GM12878 (cell line): ENCODE results near the gene ELN. TPM values are rescaled to one million over a fixed set of nuclear protein-coding genes. Genes with fewer than 3 reads are reported as not detected.

Experiments
- ATAC-seq: fragments of 200-7000 bp; cut with Tn5 transposase; 3 replicates; pipeline ENCODE4 v1.9.1; 2020; ENCODE audit warnings: mild to moderate bottlenecking, moderate library complexity
- BruUV-seq: library from RNA; stranded (reverse); fragments of 400-500 nt; replicated peaks from 2 replicates; lab custom pipeline; 2021; lab: Mats Ljungman, UMichigan
- CTCF ChIA-PET: fragments of 300-600 bp; sonication (Branson Sonifier 250); formaldehyde crosslinking; extraction: SDS; loops from one replicate; lab custom pipeline; 2021; ENCODE audit warnings: inconsistent platforms; lab: Yijun Ruan, JAX
- POLR2A ChIA-PET: fragments of 350-600 bp; formaldehyde crosslinking; extraction: SDS; loops from one replicate; lab custom pipeline; 2021; ENCODE audit warnings: inconsistent platforms; lab: Charles Lee
- RAD21 ChIA-PET: fragments of 300-600 bp; sonication (Branson Sonifier 250); formaldehyde crosslinking; loops from one replicate; lab custom pipeline; 2023; ENCODE audit warnings: antibody characterized with exemption; ENCODE audit not compliant: unreplicated experiment; lab: Charles Lee
- SMC1A ChIA-PET: fragments of 300-600 bp; sonication (Branson Sonifier 250); formaldehyde crosslinking; loops from one replicate; lab custom pipeline; 2023; ENCODE audit not compliant: unreplicated experiment, uncharacterized antibody; lab: Charles Lee
- DNase-seq: peaks from one replicate; pipeline ENCODE4 v3.0.0-alpha.2; 2011; ENCODE audit warnings: low read depth, low spot score
- FAIRE-seq: peaks from 3 replicates; lab custom pipeline; 2011; peaks lifted over from hg19 to GRCh38; lab: Jason Lieb, UNC
- H2AFZ ChIP-seq: 2 replicates; pipeline ENCODE4 v1.6.0; 2011; ENCODE audit warnings: low read depth, low read length, control low read depth; ENCODE audit not compliant: control insufficient read depth
- H3K27ac ChIP-seq: 2 replicates; pipeline ENCODE4 v1.5.1; 2011; ENCODE audit warnings: control low read depth; ENCODE audit not compliant: control insufficient read depth, insufficient read depth
- H3K27me3 ChIP-seq, 2 experiments: replicated peaks in 1 of 2; 2 replicates each; pipeline versions ENCODE4 v1.6.0 to v1.6.1; 2011; ENCODE audit warnings: low read length in 1 of 2; ENCODE audit not compliant: control insufficient read depth in 2 of 2, insufficient read depth in 2 of 2
- H3K36me3 ChIP-seq, 2 experiments: 2 replicates each; pipeline ENCODE4 v1.5.1; 2011; ENCODE audit warnings: low read length in 1 of 2; ENCODE audit not compliant: control insufficient read depth in 2 of 2, insufficient read depth in 2 of 2
- H3K4me1 ChIP-seq: 2 replicates; pipeline ENCODE4 v1.6.1; 2011; ENCODE audit warnings: mild to moderate bottlenecking, low read length, moderate library complexity, mixed read lengths; ENCODE audit not compliant: control insufficient read depth, insufficient read depth
- H3K4me2 ChIP-seq: 2 replicates; pipeline ENCODE4 v1.6.0; 2011; ENCODE audit warnings: control low read depth; ENCODE audit not compliant: control insufficient read depth, insufficient read depth
- H3K4me3 ChIP-seq: fragments of 200-600 bp; sonication (generic); 2 replicates; pipeline ENCODE4 v1.5.1; 2016
- H3K79me2 ChIP-seq: 2 replicates; pipeline ENCODE4 v1.6.0; 2011; ENCODE audit warnings: low read length; ENCODE audit not compliant: control insufficient read depth, insufficient read depth
- H3K9ac ChIP-seq: 2 replicates; pipeline ENCODE4 v1.8.0; 2011; ENCODE audit warnings: low read length, control low read depth, mixed read lengths; ENCODE audit not compliant: control insufficient read depth, insufficient read depth
- H3K9me3 ChIP-seq: replicated peaks from 3 replicates; pipeline ENCODE4 v1.5.1; 2011; ENCODE audit warnings: mild to moderate bottlenecking, low read length; ENCODE audit not compliant: control insufficient read depth, insufficient read depth
- H4K20me1 ChIP-seq: 2 replicates; pipeline ENCODE4 v1.6.0; 2011; ENCODE audit not compliant: control insufficient read depth, insufficient read depth
- CBX3 ChIP-seq: fragments of 200-600 bp; sonication (generic); IDR thresholded peaks from 2 replicates; pipeline ENCODE4 v1.6.1; 2016; ENCODE audit warnings: low read depth, borderline replicate concordance
- FOS ChIP-seq: IDR thresholded peaks from 3 replicates; pipeline ENCODE4 v1.6.1; 2011; ENCODE audit warnings: borderline replicate concordance; ENCODE audit not compliant: insufficient read length; ENCODE audit errors: extremely low read depth
- IKZF2 ChIP-seq, 2 experiments: fragments of 450-650 bp; IDR thresholded peaks; 2 replicates each; pipeline ENCODE4 v1.6.1; 2017; ENCODE audit warnings: mild to moderate bottlenecking in 2 of 2, moderate library complexity in 2 of 2
- MEF2A ChIP-seq: IDR thresholded peaks from 2 replicates; pipeline ENCODE4 v1.6.1; 2011; ENCODE audit warnings: low read depth, mild to moderate bottlenecking, low read length, moderate library complexity; ENCODE audit not compliant: insufficient read depth
- MYB ChIP-seq: fragments of 150-350 bp; IDR thresholded peaks from 2 replicates; pipeline ENCODE4 v1.6.1; 2014; ENCODE audit warnings: mild to moderate bottlenecking, low read depth, low read length, borderline replicate concordance
- NFIC ChIP-seq: IDR thresholded peaks from 2 replicates; pipeline ENCODE4 v1.6.1; 2012; ENCODE audit warnings: low read depth, mild to moderate bottlenecking, inconsistent platforms, low read length, moderate library complexity
- NR2C1 ChIP-seq: fragments of 450-650 bp; IDR thresholded peaks from 2 replicates; pipeline ENCODE4 v1.6.1; 2017; ENCODE audit warnings: antibody characterized with exemption, mild to moderate bottlenecking, moderate library complexity
- NRF1 ChIP-seq: conservative IDR thresholded peaks from 2 replicates; pipeline ENCODE4 v1.6.1; 2011; ENCODE audit warnings: mild to moderate bottlenecking, low read depth, low read length, improper control_type of control experiment
- POLR2AphosphoS5 ChIP-seq: IDR thresholded peaks from 2 replicates; pipeline ENCODE4 v1.6.1; 2011; ENCODE audit warnings: mild to moderate bottlenecking, low read length, inconsistent platforms
- SIX5 ChIP-seq: IDR thresholded peaks from 2 replicates; pipeline ENCODE4 v1.6.1; 2011; ENCODE audit warnings: mild to moderate bottlenecking, low read depth, low read length, moderate library complexity; ENCODE audit not compliant: severe bottlenecking
- SREBF2 ChIP-seq: IDR thresholded peaks from 2 replicates; pipeline ENCODE4 v1.6.1; 2012; ENCODE audit warnings: mild to moderate bottlenecking, low read length
- ZZZ3 ChIP-seq: IDR thresholded peaks from 2 replicates; pipeline ENCODE4 v1.6.1; 2011; ENCODE audit warnings: low read depth; ENCODE audit not compliant: control insufficient read depth, insufficient read length
- WGBS: methylation state at CpG from one replicate; pipeline ENCODE4 v1.1.6; 2016; ENCODE audit warnings: low lambda C conversion rate; ENCODE audit not compliant: insufficient replicate concordance, insufficient coverage; ENCODE audit errors: missing lambda C conversion rate; 5-methylcytosine and 5-hydroxymethylcytosine counted together
- in situ Hi-C: fragments of 300-500 bp; cut with MboI; formaldehyde crosslinking; loops from 9 replicates; pipeline ENCODE4 v1.14.3; 2018; ENCODE audit warnings: mixed read lengths
- intact Hi-C: fragments of 100-400 bp; cut with micrococcal nuclease; formaldehyde crosslinking; loops from one replicate; pipeline ENCODE4 v1.14.2; 2022; ENCODE audit not compliant: unreplicated experiment
- polyA plus RNA-seq, 11 experiments: library from polyadenylated mRNA; depleted of rRNA in 4 of 11; unstranded in 6 of 11; stranded (reverse) in 5 of 11; fragments of >200 nt; fragmentation: Nextera tagmentation in 4 of 11; fragmentation: Illumina TruSeq in 1 of 11; extraction: Ambion mirVana in 4 of 11; extraction: Trizol in 1 of 11; gene quantifications; 1 replicate in 1 of 11; 2 replicates in 10 of 11; pipeline versions ENCODE4 v1.2.1 to v1.2.3, GENCODE V29; 2011 to 2016; ENCODE audit warnings: inconsistent platforms in 2 of 11, missing spikeins in 2 of 11, low read depth in 1 of 11
- total RNA-seq, 4 experiments: library from RNA; depleted of rRNA in 3 of 4; stranded (reverse); fragments of >200 nt in 3 of 4; fragmentation: Illumina TruSeq in 1 of 4; extraction: Trizol in 1 of 4; gene quantifications; 2 replicates each; pipeline versions ENCODE4 v1.2.1 to v1.2.3, GENCODE V29; 2013 to 2021
- TF ChIP-seq, protein P1 (sequence below): fragments of 450-650 bp; IDR thresholded peaks from 2 replicates; pipeline ENCODE4 v1.6.1; 2016; ENCODE audit warnings: mild to moderate bottlenecking
- TF ChIP-seq, protein P2 (sequence below): fragments of 450-650 bp; IDR thresholded peaks from 2 replicates; pipeline ENCODE4 v1.6.1; 2018; ENCODE audit warnings: borderline replicate concordance, mild to moderate bottlenecking; ENCODE audit not compliant: partially characterized antibody

The ELN gene
- total and polyA plus RNA-seq, 10 of the 15 experiments (the other 5 are each of a cell fraction or from before 2014, with no cell fraction given), result 0.08 to 0.27 (median 0.23) TPM; not detected in 7

DNA sequence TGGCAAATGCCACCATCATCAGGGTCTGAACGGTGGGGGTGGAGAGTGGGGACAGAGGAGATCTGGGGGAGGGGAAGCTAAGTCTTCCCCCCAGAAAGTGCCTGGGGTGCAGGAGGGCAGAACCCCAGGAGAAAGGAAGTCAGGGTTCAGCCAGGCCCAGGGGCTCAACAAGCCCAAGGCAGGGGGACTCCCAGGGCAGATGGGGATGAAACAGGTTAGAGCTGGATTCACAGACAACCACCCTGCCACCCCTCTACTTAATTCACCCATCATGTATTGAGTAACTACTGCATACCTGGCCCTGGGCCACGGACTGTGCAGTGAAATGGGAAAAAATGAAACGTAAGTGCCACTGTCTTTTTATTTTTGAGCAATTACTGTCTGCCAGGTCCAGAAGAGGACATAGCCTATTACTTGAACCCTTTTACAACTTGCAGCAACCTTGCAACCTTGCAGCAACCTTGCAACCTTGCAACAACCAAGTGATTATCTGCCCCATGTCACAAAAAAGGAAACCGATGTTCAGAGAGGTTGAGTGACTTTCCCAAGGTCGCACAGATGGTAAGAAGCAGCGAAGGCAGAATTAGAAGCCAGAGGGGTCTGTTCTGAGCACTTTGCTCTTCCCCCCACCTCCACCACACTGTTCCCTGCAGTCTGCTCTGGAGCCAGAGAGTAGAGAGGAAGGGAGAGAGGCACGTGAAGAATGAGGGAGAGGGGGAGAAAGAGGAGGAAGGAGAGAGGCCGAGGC, 4.8 kb downstream of the ELN start (continued):
- TF ChIP-seq ZZZ3 (no peak), CBX3 (no peak), FOS (no peak), SIX5 (no peak), NRF1 (no peak)

DNA sequence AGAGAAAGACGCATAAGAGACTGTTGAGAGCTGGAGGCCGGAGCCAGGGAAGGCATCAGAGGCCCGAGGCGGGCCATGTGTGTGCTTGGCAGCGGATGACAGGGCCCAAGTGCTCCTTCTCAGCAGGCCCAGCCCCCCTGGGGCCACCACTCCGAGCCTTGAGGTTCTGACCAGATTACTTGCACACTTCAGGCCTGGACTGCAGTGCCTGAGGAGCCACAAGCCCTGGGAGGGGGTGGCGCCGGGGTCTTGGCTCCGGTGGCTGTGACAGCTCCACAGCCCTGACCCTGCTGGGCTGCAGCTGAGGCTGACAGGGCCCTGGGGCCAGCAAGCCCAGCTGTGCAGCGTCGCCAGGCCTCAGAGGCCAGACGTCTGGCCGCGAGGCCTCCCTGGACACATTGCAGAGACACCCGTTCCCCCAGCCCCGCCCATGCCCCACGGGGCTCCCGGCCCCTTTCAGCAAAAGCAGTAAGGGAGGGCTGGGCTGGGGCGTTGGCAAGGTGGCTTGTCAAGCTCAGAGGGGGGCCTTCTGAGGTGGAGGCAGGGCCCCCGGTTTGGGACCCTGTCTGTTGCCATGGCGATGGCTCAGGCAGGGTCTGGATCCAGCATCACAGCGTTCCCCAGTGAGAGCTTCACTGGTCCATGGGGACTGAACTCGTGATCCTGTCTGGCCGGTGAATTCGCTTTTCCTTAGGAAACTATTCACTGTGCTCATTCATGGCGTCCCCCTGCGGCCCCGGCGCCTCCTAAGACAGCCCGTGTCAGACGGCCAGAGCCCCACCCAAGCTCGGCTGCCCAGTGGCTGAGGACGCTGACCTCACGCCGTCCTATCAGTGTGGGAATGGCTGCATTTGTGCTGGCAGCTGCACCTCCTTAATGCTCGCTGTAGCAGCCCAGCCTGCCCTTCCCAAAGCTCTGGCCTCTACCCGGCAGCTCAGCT, 5.7 kb downstream of the ELN start:
- Histone ChIP-seq H3K9me3 (no peaks in the 10 kb centered on the region), H3K27me3 (peaks cover 9 to 10% of the 10 kb centered on the region in 2 experiments; a peak in 3 of 4 replicates), H3K4me3 (no peak overlapping the region), H2AFZ (no peak overlapping the region)
- in situ Hi-C loops, result no loop called here
- CTCF ChIA-PET, result interaction anchor here (1.0 kb wide), 1 partner anchor 169 kb away, joined by 3 read pairs; no protein-coding TSS in a partner anchor
- no peak for TF ChIP-seq MEF2A
- TF ChIP-seq MYB, result no peak
- no peak for TF ChIP-seq POLR2AphosphoS5
- TF ChIP-seq, protein P1, sequence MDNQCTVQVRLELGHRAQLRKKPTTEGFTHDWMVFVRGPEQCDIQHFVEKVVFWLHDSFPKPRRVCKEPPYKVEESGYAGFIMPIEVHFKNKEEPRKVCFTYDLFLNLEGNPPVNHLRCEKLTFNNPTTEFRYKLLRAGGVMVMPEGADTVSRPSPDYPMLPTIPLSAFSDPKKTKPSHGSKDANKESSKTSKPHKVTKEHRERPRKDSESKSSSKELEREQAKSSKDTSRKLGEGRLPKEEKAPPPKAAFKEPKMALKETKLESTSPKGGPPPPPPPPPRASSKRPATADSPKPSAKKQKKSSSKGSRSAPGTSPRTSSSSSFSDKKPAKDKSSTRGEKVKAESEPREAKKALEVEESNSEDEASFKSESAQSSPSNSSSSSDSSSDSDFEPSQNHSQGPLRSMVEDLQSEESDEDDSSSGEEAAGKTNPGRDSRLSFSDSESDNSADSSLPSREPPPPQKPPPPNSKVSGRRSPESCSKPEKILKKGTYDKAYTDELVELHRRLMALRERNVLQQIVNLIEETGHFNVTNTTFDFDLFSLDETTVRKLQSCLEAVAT, result no peak
- no peak for TF ChIP-seq IKZF2 (IDR thresholded peaks at IDR 0.05)
- TF ChIP-seq NFIC, result no peak
- no peak for TF ChIP-seq NR2C1
- TF ChIP-seq, protein P2, sequence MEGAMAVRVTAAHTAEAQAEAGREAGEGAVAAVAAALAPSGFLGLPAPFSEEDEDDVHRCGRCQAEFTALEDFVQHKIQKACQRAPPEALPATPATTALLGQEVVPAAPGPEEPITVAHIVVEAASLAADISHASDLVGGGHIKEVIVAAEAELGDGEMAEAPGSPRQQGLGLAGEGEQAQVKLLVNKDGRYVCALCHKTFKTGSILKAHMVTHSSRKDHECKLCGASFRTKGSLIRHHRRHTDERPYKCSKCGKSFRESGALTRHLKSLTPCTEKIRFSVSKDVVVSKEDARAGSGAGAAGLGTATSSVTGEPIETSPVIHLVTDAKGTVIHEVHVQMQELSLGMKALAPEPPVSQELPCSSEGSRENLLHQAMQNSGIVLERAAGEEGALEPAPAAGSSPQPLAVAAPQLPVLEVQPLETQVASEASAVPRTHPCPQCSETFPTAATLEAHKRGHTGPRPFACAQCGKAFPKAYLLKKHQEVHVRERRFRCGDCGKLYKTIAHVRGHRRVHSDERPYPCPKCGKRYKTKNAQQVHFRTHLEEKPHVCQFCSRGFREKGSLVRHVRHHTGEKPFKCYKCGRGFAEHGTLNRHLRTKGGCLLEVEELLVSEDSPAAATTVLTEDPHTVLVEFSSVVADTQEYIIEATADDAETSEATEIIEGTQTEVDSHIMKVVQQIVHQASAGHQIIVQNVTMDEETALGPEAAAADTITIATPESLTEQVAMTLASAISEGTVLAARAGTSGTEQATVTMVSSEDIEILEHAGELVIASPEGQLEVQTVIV, result no peak
- no peak for TF ChIP-seq SREBF2
- TF ChIP-seq, all 136 proteins: peak for 0
- no peak overlapping the region for H3K4me2 ChIP-seq
- DNase-seq, result no peak
- 49% methylated on average over 35 of the region's 37 CpGs for WGBS
- FAIRE-seq, result no peak
- no TSS peak for BruUV-seq
- ChIA-PET SMC1A (no interaction called here), POLR2A (no interaction called here), RAD21 (no interaction called here)
- intact Hi-C loops, result no loop called here
- H3K79me2 ChIP-seq, result no peaks in the 10 kb centered on the region
- no peaks in the 10 kb centered on the region for H3K4me1 ChIP-seq
- no peaks in the 10 kb centered on the region for H4K20me1 ChIP-seq
- H3K27ac ChIP-seq, result no peak overlapping the region
- H3K36me3 ChIP-seq, result no peaks in the 10 kb centered on the region
- no peak for ATAC-seq
- H3K9ac ChIP-seq, result no peak overlapping the region
